MCF 10A (cell line): Measurements from ENCODE around the gene GJB5. TPM values are rescaled to one million over a fixed set of nuclear protein-coding genes. Genes with fewer than 3 reads are reported as not detected.
"Not testable (repeated sequence)": the region's sequence is repeated elsewhere in the genome, so short reads cannot be mapped to it uniquely, and the experiment has no call there.

Experiments
- BruUV-seq: library from RNA; stranded (reverse); fragments of 400-500 nt; replicated peaks from 2 replicates; lab custom pipeline; 2021; lab: Mats Ljungman, UMichigan
- CTCF ChIA-PET: fragments of 300-600 bp; sonication (Branson Sonifier 250); formaldehyde crosslinking; extraction: SDS; loops from one replicate; lab custom pipeline; 2021; ENCODE audit warnings: antibody characterized with exemption, inconsistent platforms; lab: Yijun Ruan, JAX
- POLR2A ChIA-PET: fragments of 300-600, 350-650 bp; sonication (Branson Sonifier 250); formaldehyde crosslinking; extraction: SDS; loops from one replicate; lab custom pipeline; 2020; ENCODE audit warnings: antibody characterized with exemption, inconsistent platforms; lab: Yijun Ruan, JAX
- DNase-seq: peaks from one replicate; pipeline ENCODE4 v3.0.0-alpha.2; 2018; ENCODE audit not compliant: unreplicated experiment
- H3K27ac Mint-ChIP-seq: one replicate; pipeline ENCODE4 v1.8.0; 2022; ENCODE audit warnings: mild to moderate bottlenecking, low read depth, mixed read lengths; ENCODE audit not compliant: unreplicated experiment
- H3K27me3 Mint-ChIP-seq: one replicate; pipeline ENCODE4 v1.8.0; 2022; ENCODE audit warnings: mixed read lengths; ENCODE audit not compliant: insufficient read depth, unreplicated experiment
- H3K36me3 Mint-ChIP-seq: one replicate; pipeline ENCODE4 v1.8.0; 2022; ENCODE audit warnings: mild to moderate bottlenecking, moderate library complexity, mixed read lengths; ENCODE audit not compliant: insufficient read depth, unreplicated experiment
- H3K4me1 Mint-ChIP-seq: one replicate; pipeline ENCODE4 v1.8.0; 2022; ENCODE audit warnings: mixed read lengths; ENCODE audit not compliant: insufficient read depth, unreplicated experiment
- H3K4me3 Mint-ChIP-seq: one replicate; pipeline ENCODE4 v1.8.0; 2022; ENCODE audit warnings: mild to moderate bottlenecking, moderate library complexity, mixed read lengths; ENCODE audit not compliant: unreplicated experiment
- H3K9me3 Mint-ChIP-seq: one replicate; pipeline ENCODE4 v1.8.0; 2022; ENCODE audit warnings: mixed read lengths; ENCODE audit not compliant: unreplicated experiment
- CTCF ChIP-seq: fragments of 200-600 bp; IDR thresholded peaks from one replicate; pipeline ENCODE4 v1.8.0; 2022; ENCODE audit warnings: antibody characterized with exemption, mild to moderate bottlenecking; ENCODE audit not compliant: unreplicated experiment
- intact Hi-C: fragments of 100-400 bp; cut with micrococcal nuclease; formaldehyde crosslinking; loops from 2 replicates; pipeline ENCODE4 v1.14.1; 2022
- total RNA-seq: library from RNA; stranded (reverse); gene quantifications from 2 replicates; pipeline ENCODE4 v1.2.3, GENCODE V29; 2022

The GJB5 gene
- total RNA-seq, 1 experiment from 2014 or later = 33.2 TPM

DNA sequence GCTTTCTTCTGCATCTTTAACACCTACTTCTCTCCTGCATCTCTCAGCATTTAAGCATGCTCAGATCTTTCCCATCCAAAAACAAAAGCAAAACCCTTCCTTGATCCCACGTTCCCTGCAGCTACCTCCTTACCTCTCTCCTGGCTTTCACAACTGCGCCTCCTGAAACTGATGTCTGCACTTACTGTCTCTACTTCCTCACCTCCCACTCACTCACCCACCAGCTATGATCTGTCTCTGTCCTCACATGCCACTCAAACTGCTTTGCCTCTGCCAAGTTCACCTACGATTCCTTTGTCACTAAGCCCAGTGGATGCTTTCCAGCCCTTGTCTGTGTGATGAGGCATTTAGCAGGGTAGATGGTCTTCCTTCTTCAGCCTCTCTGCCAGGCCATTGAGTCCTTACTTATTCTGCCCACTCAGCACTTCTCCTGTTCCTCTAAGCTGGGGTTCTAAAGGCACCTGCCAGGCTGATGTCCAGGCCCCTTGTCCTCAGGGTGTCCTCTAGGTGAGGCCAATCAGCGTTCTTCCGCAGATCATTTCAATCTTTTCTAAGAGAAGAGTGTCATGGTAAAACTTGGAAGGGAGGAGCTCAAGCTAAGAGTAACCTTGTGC is 16.2 kb downstream of the GJB5 start:
- no peak for TF ChIP-seq CTCF
- ChIA-PET POLR2A (interaction anchor here (1.2 to 3.7 kb wide), 2 partner anchors 9 to 16 kb away, joined by 8 to 23 read pairs; partner anchors contain the start of genes GJB3 and GJB5), CTCF (interaction anchor here (0.6 to 1.6 kb wide), 8 partner anchors 10 to 805 kb away, joined by 3 to 6 read pairs (median 3); partner anchors contain the start of genes GJB3, SMIM12 and ZMYM1)
- no peaks in the 10 kb centered on the region for H3K4me1 Mint-ChIP-seq
- no peaks in the 10 kb centered on the region for H3K9me3 Mint-ChIP-seq
- BruUV-seq = no TSS peak
- H3K27me3 Mint-ChIP-seq = no peaks in the 10 kb centered on the region
- no peak overlapping the region for H3K27ac Mint-ChIP-seq
- no peak overlapping the region for H3K4me3 Mint-ChIP-seq
- intact Hi-C loops = no loop called here
- peak; percentile 47 for DNase-seq
- H3K36me3 Mint-ChIP-seq = no peaks in the 10 kb centered on the region

GRCh38 chr1:34771573-34772371 is 16.9 kb downstream of the GJB5 start:
- no peak for TF ChIP-seq CTCF
- no TSS peak for BruUV-seq
- Mint-ChIP-seq H3K27me3 (no peaks in the 10 kb centered on the region), H3K36me3 (no peaks in the 10 kb centered on the region), H3K4me1 (no peaks in the 10 kb centered on the region), H3K4me3 (no peak overlapping the region), H3K9me3 (no peaks in the 10 kb centered on the region), H3K27ac (no peak overlapping the region)
- CTCF ChIA-PET = interaction anchor here (0.6 to 1.5 kb wide), 8 partner anchors 9 to 806 kb away, joined by 3 to 6 read pairs (median 3); partner anchors contain the start of genes GJB3, SMIM12 and ZMYM1
- POLR2A ChIA-PET = interaction anchor here (1.2 to 3.7 kb wide), 3 partner anchors 9 to 17 kb away, joined by 7 to 23 read pairs (median 8); partner anchors contain the start of genes GJB3 and GJB5
- DNase-seq = no peak
- intact Hi-C loops = no loop called here

GRCh38 chr1:34773114-34773513 is 18.3 kb downstream of the GJB5 start:
- H3K4me3 Mint-ChIP-seq, H3K4me1 Mint-ChIP-seq, intact Hi-C loops, BruUV-seq, H3K27me3 Mint-ChIP-seq, H3K36me3 Mint-ChIP-seq, DNase-seq, H3K27ac Mint-ChIP-seq, H3K9me3 Mint-ChIP-seq: not testable (repeated sequence)
- ChIA-PET CTCF (interaction anchor here (0.7 to 1.7 kb wide), 3 partner anchors 9 to 75 kb away, joined by 3 to 6 read pairs (median 3); no protein-coding TSS in a partner anchor), POLR2A (interaction anchor here (0.9 to 1.4 kb wide), 2 partner anchors 18 to 19 kb away, joined by 3 to 7 read pairs; partner anchors contain the start of gene GJB5)

GRCh38 chr1:34774957-34775356 is 20.1 kb downstream of the GJB5 start:
- Mint-ChIP-seq H3K4me3 (no peak overlapping the region), H3K4me1 (peaks cover 22% of the 10 kb centered on the region), H3K27me3 (no peaks in the 10 kb centered on the region), H3K36me3 (no peaks in the 10 kb centered on the region), H3K9me3 (no peaks in the 10 kb centered on the region), H3K27ac (no peak overlapping the region)
- POLR2A ChIA-PET = no interaction called here
- no TSS peak for BruUV-seq
- no peak for DNase-seq
- intact Hi-C loops = no loop called here
- CTCF ChIA-PET = no interaction called here
- no peak for TF ChIP-seq CTCF
